ENCODE measurements around the gene PLEKHG7. TPM values are rescaled to one million over a fixed set of nuclear protein-coding genes. Genes with fewer than 3 reads are reported as not detected.

The PLEKHG7 gene
- polyA plus RNA-seq, 3 donors = not detected

- H3K4me3 ChIP-seq (replicated peaks in 1 of 3; ENCODE audit: low read depth in 2 of 3, low read length in 3 of 3) = no peak overlapping the region
- H3K4me1 ChIP-seq (ENCODE audit: control insufficient read depth in 1 of 2, insufficient read depth in 2 of 2, low read length in 2 of 2) = peaks cover 2 to 5% of the 10 kb centered on the region in 2 donors
- Mint-ChIP-seq H3K36me3 (peaks cover 0 to 3% of the 10 kb centered on the region in 2 donors), H3K27ac (no peak overlapping the region), H3K27me3 (ENCODE audit: low read depth in 3 of 3) (peaks cover 0 to 1% (median 0%) of the 10 kb centered on the region in 3 donors), H3K4me3 (no peak overlapping the region), H3K4me1 (peaks cover 16% of the 10 kb centered on the region), H3K9me3 (peaks cover 10 to 24% (median 17%) of the 10 kb centered on the region in 7 donors)
- TF ChIP-seq CTCF (IDR thresholded peaks at IDR 0.05) = no peak
- H3K4me2 ChIP-seq (replicated peaks; ENCODE audit: extremely low read depth, low read length, poor library complexity, severe bottlenecking) = no peak overlapping the region
- no peaks in the 10 kb centered on the region for H4K20me1 ChIP-seq (ENCODE audit: insufficient read depth, low read length)
- no peak overlapping the region for H3K9ac ChIP-seq (ENCODE audit: insufficient read depth, low read length, poor library complexity, severe bottlenecking)
- H3K36me3 ChIP-seq (replicated peaks in 1 of 2; ENCODE audit: control insufficient read depth in 1 of 2, insufficient read depth in 2 of 2, low read length in 2 of 2) = no peaks in the 10 kb centered on the region
- intact Hi-C loops (cut with micrococcal nuclease) = no loop called here
- no peaks in the 10 kb centered on the region for H3K79me2 ChIP-seq (ENCODE audit: insufficient read depth, low read length)
- H3K27me3 ChIP-seq (ENCODE audit: control insufficient read depth in 2 of 2, insufficient read depth in 2 of 2, low read length in 2 of 2) = no peaks in the 10 kb centered on the region
- no peak overlapping the region for H3K27ac ChIP-seq (ENCODE audit: low read depth in 1 of 2, low read length in 2 of 2)
- H3K9me3 ChIP-seq (replicated peaks in 1 of 2; ENCODE audit: control insufficient read depth in 1 of 2, insufficient read depth in 1 of 2, low read length in 2 of 2) = peaks cover 8 to 11% of the 10 kb centered on the region in 2 donors
- H2AFZ ChIP-seq (ENCODE audit: insufficient read depth, low read depth, low read length, poor library complexity, severe bottlenecking) = no peak overlapping the region
- no peak for DNase-seq
These were observed 4.3 kb upstream of the PLEKHG7 start for GRCh38 chr12:92698474-92698873.

GRCh38 chr12:92701441-92701840 is 1.3 kb upstream of the PLEKHG7 start:
- Mint-ChIP-seq H3K9me3 (peaks cover 10 to 19% (median 11%) of the 10 kb centered on the region in 7 donors), H3K4me1 (peaks cover 14% of the 10 kb centered on the region), H3K4me3 (no peak overlapping the region), H3K27ac (no peak overlapping the region), H3K36me3 (peaks cover 0 to 3% of the 10 kb centered on the region in 2 donors), H3K27me3 (ENCODE audit: low read depth in 3 of 3) (peaks cover 0 to 1% (median 0%) of the 10 kb centered on the region in 3 donors)
- Histone ChIP-seq H3K9ac (ENCODE audit: insufficient read depth, low read length, poor library complexity, severe bottlenecking) (no peak overlapping the region), H3K79me2 (ENCODE audit: insufficient read depth, low read length) (no peaks in the 10 kb centered on the region), H2AFZ (ENCODE audit: insufficient read depth, low read depth, low read length, poor library complexity, severe bottlenecking) (no peak overlapping the region), H3K27ac (ENCODE audit: low read depth in 1 of 2, low read length in 2 of 2) (no peak overlapping the region), H3K27me3 (ENCODE audit: control insufficient read depth in 2 of 2, insufficient read depth in 2 of 2, low read length in 2 of 2) (no peaks in the 10 kb centered on the region), H3K36me3 (replicated peaks in 1 of 2; ENCODE audit: control insufficient read depth in 1 of 2, insufficient read depth in 2 of 2, low read length in 2 of 2) (no peaks in the 10 kb centered on the region), H3K4me2 (replicated peaks; ENCODE audit: extremely low read depth, low read length, poor library complexity, severe bottlenecking) (no peak overlapping the region), H3K9me3 (replicated peaks in 1 of 2; ENCODE audit: control insufficient read depth in 1 of 2, insufficient read depth in 1 of 2, low read length in 2 of 2) (peaks cover 8 to 11% of the 10 kb centered on the region in 2 donors), H4K20me1 (ENCODE audit: insufficient read depth, low read length) (no peaks in the 10 kb centered on the region), H3K4me1 (ENCODE audit: control insufficient read depth in 1 of 2, insufficient read depth in 2 of 2, low read length in 2 of 2) (peaks cover under 1 to 2% of the 10 kb centered on the region in 2 donors), H3K4me3 (replicated peaks in 1 of 3; ENCODE audit: low read depth in 2 of 3, low read length in 3 of 3) (no peak overlapping the region)
- WGBS (ENCODE audit: insufficient coverage) = no CpG with 5 or more reads among the region's 1 CpG
- TF ChIP-seq CTCF (IDR thresholded peaks at IDR 0.05) = no peak
- intact Hi-C loops (cut with micrococcal nuclease) = no loop called here
- no peak for DNase-seq
